Uterus (tissue), 4 donors: Measurements from ENCODE around the gene DIP2B. TPM values are rescaled to one million over a fixed set of nuclear protein-coding genes. Genes with fewer than 3 reads are reported as not detected.

ENCODE experiments used
- DNase-seq, 2 donors: peaks; one replicate each; pipeline ENCODE4 v3.0.0-alpha.2; 2019 to 2020
- H3K27ac ChIP-seq, 2 donors: fragments of 200-600 bp; sonication (generic); 1 replicate in 1 of 2; 2 replicates in 1 of 2; pipeline ENCODE4 v1.5.1; 2016 to 2018
- H3K27me3 ChIP-seq, 2 donors: fragments of 200-600 bp; sonication (generic); one replicate each; pipeline ENCODE4 v1.5.1; 2018 to 2019; ENCODE audit warnings: control low read depth in 1 of 2
- H3K36me3 ChIP-seq, 2 donors: fragments of 200-600 bp; sonication (generic); one replicate each; pipeline ENCODE4 v1.5.1; 2019; ENCODE audit warnings: control low read depth in 1 of 2
- H3K4me1 ChIP-seq, 2 donors: fragments of 200-600 bp; sonication (generic); one replicate each; pipeline ENCODE4 v1.5.1; 2018 to 2019; ENCODE audit warnings: control low read depth in 1 of 2
- H3K4me3 ChIP-seq, 2 donors: fragments of 200-600 bp; sonication (generic); 1 replicate in 1 of 2; 2 replicates in 1 of 2; pipeline ENCODE4 v1.5.1; 2018 to 2019; ENCODE audit warnings: mild to moderate bottlenecking in 1 of 2
- H3K9me3 ChIP-seq, 2 donors: fragments of 200-600 bp; sonication (generic); one replicate each; pipeline ENCODE4 v1.5.1; 2019; ENCODE audit warnings: control low read depth in 1 of 2
- CTCF ChIP-seq, 4 experiments: fragments of 200-600 bp in 2 of 4; fragments of 450-650 bp in 2 of 4; sonication (generic) in 2 of 4; IDR thresholded peaks; one replicate each; pipeline ENCODE4 v1.5.1; 2016 to 2019; ENCODE audit warnings: antibody characterized with exemption in 4 of 4, mild to moderate bottlenecking in 2 of 4, moderate library complexity in 1 of 4
- POLR2A ChIP-seq, 2 donors: fragments of 450-650 bp; IDR thresholded peaks; one replicate each; pipeline ENCODE4 v1.6.1; 2016; ENCODE audit warnings: antibody characterized with exemption in 2 of 2, mild to moderate bottlenecking in 1 of 2, moderate library complexity in 1 of 2
- intact Hi-C: fragments of 100-400 bp; cut with DNase I; formaldehyde crosslinking; loops from one replicate; pipeline ENCODE4 v1.15.1; 2023; ENCODE audit warnings: low total_unique reads
- total RNA-seq, 4 donors: library from RNA; depleted of rRNA in 3 of 4; stranded (reverse); fragments of >200 nt in 3 of 4; gene quantifications; one replicate each; pipeline versions ENCODE4 v1.1.0 to v1.2.4, GENCODE V29; 2014 to 2023
- donor health status: DM: yes; HTN: yes; CAD: no.

DIP2B gene
- total RNA-seq, 4 donors from 2014 or later, result 5.6 to 47.0 (median 14.9) TPM

- intact Hi-C loops, result no loop called here
- H3K27ac ChIP-seq, result no peak overlapping the region
Observed at GRCh38 chr12:50665609-50666008, 160.8 kb downstream of the DIP2B start.

GRCh38 chr12:50666023-50666422 lies 161.2 kb downstream of the DIP2B start:
- DNase-seq, result no peak
- TF ChIP-seq POLR2A (IDR thresholded peaks at IDR 0.05) (no peak), CTCF (IDR thresholded peaks at IDR 0.05) (no peak)
- Histone ChIP-seq H3K27ac (no peak overlapping the region), H3K27me3 (no peaks in the 10 kb centered on the region), H3K4me1 (no peaks in the 10 kb centered on the region), H3K4me3 (no peak overlapping the region), H3K9me3 (no peaks in the 10 kb centered on the region), H3K36me3 (no peaks in the 10 kb centered on the region)
- intact Hi-C loops, result no loop called here

More at GRCh38 chr12:50665609-50666008, 160.8 kb downstream of the DIP2B start:
- no peak overlapping the region for H3K4me3 ChIP-seq
- TF ChIP-seq CTCF (IDR thresholded peaks at IDR 0.05) (no peak), POLR2A (IDR thresholded peaks at IDR 0.05) (no peak)
- H3K36me3 ChIP-seq, result no peaks in the 10 kb centered on the region
- no peaks in the 10 kb centered on the region for H3K9me3 ChIP-seq
- H3K27me3 ChIP-seq, result no peaks in the 10 kb centered on the region
- no peak for DNase-seq
- H3K4me1 ChIP-seq, result no peaks in the 10 kb centered on the region

- no peak overlapping the region for H3K27ac ChIP-seq
- H3K36me3 ChIP-seq, result no peaks in the 10 kb centered on the region
- no peaks in the 10 kb centered on the region for H3K27me3 ChIP-seq
- H3K9me3 ChIP-seq, result no peaks in the 10 kb centered on the region
- TF ChIP-seq POLR2A (IDR thresholded peaks at IDR 0.05) (no peak), CTCF (IDR thresholded peaks at IDR 0.05) (no peak)
- no peaks in the 10 kb centered on the region for H3K4me1 ChIP-seq
- no peak overlapping the region for H3K4me3 ChIP-seq
- DNase-seq, result no peak
- intact Hi-C loops, result no loop called here
Observed at GRCh38 chr12:50672158-50672557, 167.4 kb downstream of the DIP2B start.

GRCh38 chr12:50676756-50677155 lies 172.0 kb downstream of the DIP2B start:
- H3K27me3 ChIP-seq, result no peaks in the 10 kb centered on the region
- H3K27ac ChIP-seq, result no peak overlapping the region
- no peak for DNase-seq
- H3K36me3 ChIP-seq, result no peaks in the 10 kb centered on the region
- H3K4me1 ChIP-seq, result no peaks in the 10 kb centered on the region
- no peak overlapping the region for H3K4me3 ChIP-seq
- TF ChIP-seq CTCF (IDR thresholded peaks at IDR 0.05) (no peak), POLR2A (IDR thresholded peaks at IDR 0.05) (no peak)
- H3K9me3 ChIP-seq, result no peaks in the 10 kb centered on the region
- intact Hi-C loops, result no loop called here

GRCh38 chr12:50677858-50678257 lies 173.1 kb downstream of the DIP2B start:
- no peaks in the 10 kb centered on the region for H3K4me1 ChIP-seq
- no peak for DNase-seq
- intact Hi-C loops, result no loop called here
- H3K4me3 ChIP-seq, result no peak overlapping the region
- TF ChIP-seq CTCF (IDR thresholded peaks at IDR 0.05) (no peak), POLR2A (IDR thresholded peaks at IDR 0.05) (no peak)
- H3K36me3 ChIP-seq, result no peaks in the 10 kb centered on the region
- no peaks in the 10 kb centered on the region for H3K9me3 ChIP-seq
- no peak overlapping the region for H3K27ac ChIP-seq
- no peaks in the 10 kb centered on the region for H3K27me3 ChIP-seq
